Frontal cortex (tissue), 4 donors: ENCODE results near the gene JMJD1C. TPM values are rescaled to one million over a fixed set of nuclear protein-coding genes. Genes with fewer than 3 reads are reported as not detected.

Source experiments
- DNase-seq, 2 donors: peaks; one replicate each; pipeline ENCODE4 v3.0.0; 2012; ENCODE audit warnings: low spot score in 2 of 2
- FAIRE-seq: peaks from 2 replicates; lab custom pipeline; 2012; peaks lifted over from hg19 to GRCh38; lab: Jason Lieb, UNC
- small RNA-seq: library from RNA; depleted of rRNA; stranded (forward); fragments of <200 nt; gene quantifications from one replicate; pipeline ENCODE3, GENCODE V24; 2014
- total RNA-seq: library from RNA; depleted of rRNA; stranded (reverse); fragments of >200 nt; gene quantifications from one replicate; pipeline ENCODE4 v1.2.3, GENCODE V29; 2014
- donor health status: control.
- donor health status: control.
- donor health status: control.

The JMJD1C gene
- total RNA-seq, 1 donor from 2014 or later, result 165 TPM

GRCh38 chr10:63119041-63119440 is 346.7 kb downstream of the JMJD1C start:
- DNase-seq, result no peak

More at GRCh38 chr10:63119041-63119440, 346.7 kb downstream of the JMJD1C start:
- no peak for FAIRE-seq

Small RNAs within 50 kb of the gene (small RNA-seq; reads per million reads assigned to genes)
- not detected for gene AC022022.1
- 14.6 reads per million, percentile 96 among the genes with 10 or more reads in this experiment for gene MIR1296

Other genes with a start within 250 kb of the JMJD1C start
- gene REEP3, start 55.4 kb upstream of the JMJD1C start, total RNA-seq, result 17.9 TPM